ENCODE measurements around the gene KRT33B. TPM values are rescaled to one million over a fixed set of nuclear protein-coding genes. Genes with fewer than 3 reads are reported as not detected.

KRT33B gene
- total RNA-seq, 1 donor from 2014 or later: not detected

- Mint-ChIP-seq H3K36me3 (no peaks in the 10 kb centered on the region), H3K4me1 (peaks cover 42% of the 10 kb centered on the region), H3K9me3 (no peaks in the 10 kb centered on the region), H3K27ac (peak overlapping the region; percentile 35), H3K27me3 (ENCODE audit: low read depth) (no peaks in the 10 kb centered on the region), H3K4me3 (no peak overlapping the region)
- TF ChIP-seq, protein P1, sequence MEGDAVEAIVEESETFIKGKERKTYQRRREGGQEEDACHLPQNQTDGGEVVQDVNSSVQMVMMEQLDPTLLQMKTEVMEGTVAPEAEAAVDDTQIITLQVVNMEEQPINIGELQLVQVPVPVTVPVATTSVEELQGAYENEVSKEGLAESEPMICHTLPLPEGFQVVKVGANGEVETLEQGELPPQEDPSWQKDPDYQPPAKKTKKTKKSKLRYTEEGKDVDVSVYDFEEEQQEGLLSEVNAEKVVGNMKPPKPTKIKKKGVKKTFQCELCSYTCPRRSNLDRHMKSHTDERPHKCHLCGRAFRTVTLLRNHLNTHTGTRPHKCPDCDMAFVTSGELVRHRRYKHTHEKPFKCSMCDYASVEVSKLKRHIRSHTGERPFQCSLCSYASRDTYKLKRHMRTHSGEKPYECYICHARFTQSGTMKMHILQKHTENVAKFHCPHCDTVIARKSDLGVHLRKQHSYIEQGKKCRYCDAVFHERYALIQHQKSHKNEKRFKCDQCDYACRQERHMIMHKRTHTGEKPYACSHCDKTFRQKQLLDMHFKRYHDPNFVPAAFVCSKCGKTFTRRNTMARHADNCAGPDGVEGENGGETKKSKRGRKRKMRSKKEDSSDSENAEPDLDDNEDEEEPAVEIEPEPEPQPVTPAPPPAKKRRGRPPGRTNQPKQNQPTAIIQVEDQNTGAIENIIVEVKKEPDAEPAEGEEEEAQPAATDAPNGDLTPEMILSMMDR (IDR thresholded peaks at IDR 0.05; ENCODE audit: unreplicated experiment): no peak
- no peak for DNase-seq (ENCODE audit: low spot score in 2 of 2, unreplicated experiment in 2 of 2)
Measured at GRCh38 chr17:41415833-41416335, 46.3 kb upstream of the KRT33B start.

- Mint-ChIP-seq H3K4me1 (peaks cover 38% of the 10 kb centered on the region), H3K4me3 (no peak overlapping the region), H3K9me3 (no peaks in the 10 kb centered on the region), H3K27me3 (ENCODE audit: low read depth) (no peaks in the 10 kb centered on the region), H3K36me3 (no peaks in the 10 kb centered on the region), H3K27ac (no peak overlapping the region)
- TF ChIP-seq, protein P1 (IDR thresholded peaks at IDR 0.05; ENCODE audit: unreplicated experiment): no peak
- DNase-seq (ENCODE audit: low spot score in 2 of 2, unreplicated experiment in 2 of 2): no peak
Measured at GRCh38 chr17:41415411-41415810, 45.8 kb upstream of the KRT33B start.

DNA sequence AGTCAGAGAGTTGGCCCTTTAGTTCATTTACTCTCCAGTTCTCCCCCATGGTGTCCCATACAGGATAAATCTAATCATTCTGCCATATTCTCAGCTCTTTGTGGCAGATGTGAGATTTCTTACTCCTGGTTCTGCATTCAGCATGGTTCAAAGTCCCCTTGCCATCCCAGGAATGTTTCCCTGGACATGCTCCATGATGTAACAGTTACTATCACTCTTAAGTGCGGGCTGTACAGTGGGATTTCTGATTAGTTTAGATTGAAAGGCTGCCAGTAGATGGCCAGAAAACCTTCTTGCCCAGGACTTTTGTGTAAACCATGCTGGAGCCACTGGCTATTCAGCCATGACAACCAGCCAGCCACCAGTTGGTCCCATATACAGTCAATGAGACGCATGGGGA is 44.4 kb upstream of the KRT33B start:
- no peaks in the 10 kb centered on the region for H3K27me3 Mint-ChIP-seq (ENCODE audit: low read depth)
- H3K4me1 Mint-ChIP-seq: peaks cover 35% of the 10 kb centered on the region
- no peak overlapping the region for H3K27ac Mint-ChIP-seq
- TF ChIP-seq, protein P1 (IDR thresholded peaks at IDR 0.05; ENCODE audit: unreplicated experiment): no peak
- no peaks in the 10 kb centered on the region for H3K9me3 Mint-ChIP-seq
- no peak overlapping the region for H3K4me3 Mint-ChIP-seq
- no peak for DNase-seq (ENCODE audit: low spot score in 2 of 2, unreplicated experiment in 2 of 2)
- no peaks in the 10 kb centered on the region for H3K36me3 Mint-ChIP-seq

DNA sequence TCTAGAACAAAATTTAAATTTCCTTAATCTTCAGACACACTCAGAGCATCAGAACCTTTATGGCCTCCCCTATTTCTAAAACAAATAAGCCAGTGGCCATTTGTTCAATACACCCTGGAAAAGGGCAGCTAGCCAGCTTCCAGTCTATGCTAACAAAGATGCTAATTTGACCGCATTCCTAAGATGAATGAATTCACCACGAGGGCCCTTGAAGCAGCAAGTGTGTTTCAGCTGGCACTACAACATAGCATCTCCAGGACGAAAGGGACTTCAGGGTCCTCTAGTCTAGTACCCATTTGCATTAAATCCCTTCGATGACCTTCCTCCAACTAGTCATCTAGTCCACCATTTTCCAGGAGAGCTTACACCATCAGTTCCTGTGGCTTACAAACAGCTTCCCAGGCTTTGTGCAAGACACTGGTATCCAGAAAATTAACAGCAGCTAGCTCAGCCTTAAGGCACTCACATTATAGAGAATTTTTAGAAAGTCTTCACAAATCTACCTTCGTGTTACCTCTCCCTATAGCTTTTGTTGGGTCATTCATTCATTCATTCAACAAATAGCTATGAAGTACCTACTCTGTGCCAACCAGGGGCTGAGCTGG is 43.8 kb upstream of the KRT33B start:
- no peaks in the 10 kb centered on the region for H3K36me3 Mint-ChIP-seq
- H3K4me1 Mint-ChIP-seq: peaks cover 34% of the 10 kb centered on the region
- no peak for DNase-seq (ENCODE audit: low spot score in 2 of 2, unreplicated experiment in 2 of 2)
- no peak overlapping the region for H3K4me3 Mint-ChIP-seq
- H3K9me3 Mint-ChIP-seq: no peaks in the 10 kb centered on the region
- H3K27me3 Mint-ChIP-seq (ENCODE audit: low read depth): no peaks in the 10 kb centered on the region
- TF ChIP-seq, protein P1 (IDR thresholded peaks at IDR 0.05; ENCODE audit: unreplicated experiment): no peak
- no peak overlapping the region for H3K27ac Mint-ChIP-seq

GRCh38 chr17:41411072-41411840 is 41.6 kb upstream of the KRT33B start:
- no peak overlapping the region for H3K4me3 Mint-ChIP-seq
- no peak overlapping the region for H3K27ac Mint-ChIP-seq
- no peak for DNase-seq (ENCODE audit: low spot score in 2 of 2, unreplicated experiment in 2 of 2)
- H3K9me3 Mint-ChIP-seq: no peaks in the 10 kb centered on the region
- TF ChIP-seq, protein P1 (IDR thresholded peaks at IDR 0.05; ENCODE audit: unreplicated experiment): no peak
- no peaks in the 10 kb centered on the region for H3K36me3 Mint-ChIP-seq
- peaks cover 19% of the 10 kb centered on the region for H3K4me1 Mint-ChIP-seq
- H3K27me3 Mint-ChIP-seq (ENCODE audit: low read depth): no peaks in the 10 kb centered on the region

All from mesothelial cell of epicardium (in vitro differentiated cells).